GM19467 (cell line): ENCODE data around the gene CFAP46.
"Not testable (repeated sequence)": the region's sequence is repeated elsewhere in the genome, so short reads cannot be mapped to it uniquely, and the experiment has no call there.

Experiments used
- ATAC-seq: cut with Tn5 transposase; IDR thresholded peaks from one replicate; pipeline ENCODE4 v1.9.1; 2021; ENCODE audit warnings: mild to moderate bottlenecking, moderate library complexity; ENCODE audit not compliant: unreplicated experiment

The CFAP46 gene

DNA sequence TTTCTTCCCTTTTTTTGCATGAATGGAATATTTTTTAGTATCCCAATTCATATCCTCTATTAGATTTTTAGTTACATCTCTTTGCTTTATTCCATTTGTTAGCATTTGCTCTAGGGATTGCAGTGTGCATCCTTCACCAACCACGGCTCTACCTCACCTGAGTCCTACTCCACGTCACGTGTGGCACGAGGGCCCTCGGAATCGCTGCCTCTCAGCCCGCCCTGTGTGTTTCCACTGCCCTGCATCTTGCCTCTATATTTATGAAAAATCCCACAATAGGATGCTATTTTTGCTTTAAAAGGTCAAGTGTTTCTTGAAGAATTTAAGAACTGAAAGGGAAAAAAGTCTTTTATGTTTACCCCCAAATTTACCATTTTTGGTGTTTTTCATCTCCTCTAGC is 41.0 kb downstream of the CFAP46 start:
- ATAC-seq = no peak

DNA sequence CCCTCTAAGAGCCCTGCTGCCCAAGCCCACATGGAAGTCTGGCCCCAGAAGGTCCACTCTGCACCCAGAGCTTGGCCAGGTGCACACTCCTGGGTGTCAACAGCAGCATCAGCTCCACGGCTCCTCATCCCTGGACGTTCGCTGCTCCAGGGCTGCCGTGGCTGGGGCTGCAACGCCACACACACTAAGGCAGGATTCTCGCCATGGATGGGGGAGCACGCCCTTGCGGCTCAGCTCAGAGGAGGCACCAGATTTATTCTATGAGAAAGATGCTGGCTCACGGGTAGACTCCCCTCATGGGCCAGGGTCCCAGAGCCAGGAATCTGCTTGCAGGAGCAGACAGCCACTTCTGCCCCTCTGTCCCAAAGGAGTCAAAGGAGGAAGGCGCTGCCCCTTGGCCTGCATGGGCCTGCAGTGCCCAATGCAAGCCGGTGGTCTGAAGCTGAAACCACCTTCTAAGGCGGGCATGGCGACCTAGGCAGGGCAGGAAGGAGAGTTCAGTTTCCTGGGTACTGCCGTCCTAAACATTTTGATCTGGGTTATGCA is 42.1 kb downstream of the CFAP46 start:
- no peak for ATAC-seq

DNA sequence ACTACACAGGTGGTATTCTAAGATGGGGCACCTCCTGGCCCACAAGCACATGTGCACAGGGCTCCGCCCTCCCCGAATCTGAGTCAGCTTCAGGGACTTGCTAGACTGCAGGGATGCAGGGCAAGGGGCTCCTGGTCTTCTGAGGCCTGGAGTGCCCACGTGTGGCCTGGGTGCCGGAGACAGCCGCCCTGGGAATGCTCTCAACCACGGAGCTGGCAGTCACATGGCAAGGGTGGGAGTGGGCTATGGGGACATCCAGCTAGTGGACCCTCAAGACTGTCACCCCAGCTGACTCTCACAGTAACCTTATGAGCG is 42.7 kb downstream of the CFAP46 start:
- ATAC-seq = no peak

DNA sequence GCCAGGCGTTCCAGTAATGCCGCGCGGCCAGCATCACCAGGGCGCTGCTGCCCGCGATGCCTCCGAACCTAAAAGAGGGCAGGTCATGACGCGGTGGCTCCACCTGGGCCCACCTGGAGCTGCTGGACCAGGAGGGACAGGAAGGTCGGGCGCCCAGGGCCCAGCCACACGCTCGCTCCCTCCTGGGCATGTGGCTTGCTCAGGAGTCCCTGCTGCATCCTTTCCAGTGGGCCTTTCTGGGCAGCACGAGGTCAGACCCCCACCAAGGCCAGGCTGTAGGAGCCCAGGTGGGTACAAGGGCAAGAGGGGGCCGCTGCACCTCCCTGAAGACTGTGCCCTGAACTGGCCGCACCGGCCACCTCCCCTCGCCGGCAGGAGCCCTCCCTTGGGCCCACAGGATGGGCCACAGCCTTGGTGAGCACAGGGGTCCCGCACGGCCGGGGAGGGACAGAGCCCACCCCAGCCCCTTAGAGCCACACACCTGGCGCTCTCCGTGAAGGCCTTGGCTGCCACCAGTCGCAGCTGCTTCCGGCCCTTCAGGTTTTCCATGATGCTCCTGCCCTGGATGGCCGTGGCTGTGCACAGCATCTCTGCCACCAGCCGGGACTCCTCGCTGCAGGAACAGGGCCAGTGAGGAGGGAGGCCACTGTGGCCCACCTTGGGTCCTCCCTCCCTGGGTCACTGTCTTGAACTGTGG is 43.2 kb downstream of the CFAP46 start:
- no peak for ATAC-seq

DNA sequence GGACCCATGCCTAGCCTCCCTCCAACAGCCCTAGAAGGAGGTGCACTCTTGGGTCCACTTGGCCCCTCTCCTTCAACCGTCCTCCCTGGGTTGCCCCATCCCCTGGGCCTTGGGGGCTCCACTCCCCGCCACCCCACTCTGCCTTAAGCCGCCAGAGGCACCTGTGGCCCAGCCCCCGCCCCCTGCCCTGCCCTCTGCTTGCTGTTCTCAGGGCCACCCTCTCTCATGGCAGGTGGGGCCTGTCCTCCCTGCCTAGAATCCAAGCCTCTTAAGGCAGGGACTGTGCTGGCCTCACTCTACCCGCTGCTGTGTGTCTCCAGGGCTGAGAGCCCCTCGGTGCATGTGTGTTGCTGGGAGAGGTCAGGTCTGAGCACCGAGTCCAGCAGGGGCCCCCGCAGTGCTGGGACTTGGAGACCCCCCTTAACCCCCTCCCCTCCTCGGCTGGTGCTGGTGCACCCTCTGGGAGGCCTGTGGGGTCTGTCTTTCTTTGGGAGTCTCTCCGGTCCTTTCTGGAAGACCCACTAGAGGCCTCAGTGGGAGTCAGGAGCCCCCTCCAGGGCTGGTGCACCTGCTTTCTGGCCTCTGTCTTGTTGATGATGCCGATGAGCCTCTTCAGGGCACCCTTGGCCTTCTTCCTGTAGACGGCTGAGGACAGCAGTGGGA is 43.8 kb downstream of the CFAP46 start:
- ATAC-seq = no peak

DNA sequence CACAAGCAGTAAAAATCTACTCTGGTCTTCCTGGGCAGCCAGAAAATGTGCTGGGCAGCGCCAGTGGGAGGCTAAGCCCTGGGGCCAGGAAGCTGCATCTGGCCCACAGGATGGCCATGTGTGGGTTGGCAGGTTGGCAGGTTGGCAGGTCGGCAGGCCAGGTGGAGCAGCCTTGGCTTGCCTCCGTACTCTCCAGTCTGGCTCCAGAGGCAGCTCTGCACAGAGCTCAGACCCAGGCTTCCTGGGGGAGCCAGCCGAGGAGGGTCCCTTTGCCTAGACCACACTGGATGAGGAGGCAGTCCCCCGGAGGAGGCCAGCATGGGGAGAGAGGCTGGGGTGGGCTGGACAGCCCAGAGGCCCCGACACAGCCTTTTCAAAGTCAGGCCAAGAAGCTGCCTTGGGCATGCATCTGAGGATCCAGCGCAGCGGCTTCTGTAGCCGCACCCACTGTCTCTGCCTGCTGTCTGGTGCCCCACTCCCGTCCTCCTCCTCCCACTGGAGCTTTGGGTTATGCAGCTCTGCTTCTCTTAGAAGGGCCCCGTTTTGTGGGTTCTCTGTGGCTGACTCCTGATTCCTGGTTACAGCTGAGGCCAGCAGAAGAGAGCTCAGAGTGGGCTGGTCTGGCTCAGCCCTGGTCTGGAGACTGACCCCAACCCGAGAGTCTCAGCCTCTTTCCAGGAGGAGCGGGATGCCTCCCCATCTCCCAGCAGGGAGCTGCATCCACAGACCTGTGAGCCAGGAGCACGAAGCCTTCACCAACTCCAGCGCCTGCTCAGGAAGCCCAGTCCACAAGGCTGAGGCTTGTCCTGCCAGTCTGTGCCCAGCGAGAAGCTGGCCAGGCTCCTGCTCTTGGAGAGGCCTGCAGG is 44.6 kb downstream of the CFAP46 start:
- ATAC-seq = no peak

DNA sequence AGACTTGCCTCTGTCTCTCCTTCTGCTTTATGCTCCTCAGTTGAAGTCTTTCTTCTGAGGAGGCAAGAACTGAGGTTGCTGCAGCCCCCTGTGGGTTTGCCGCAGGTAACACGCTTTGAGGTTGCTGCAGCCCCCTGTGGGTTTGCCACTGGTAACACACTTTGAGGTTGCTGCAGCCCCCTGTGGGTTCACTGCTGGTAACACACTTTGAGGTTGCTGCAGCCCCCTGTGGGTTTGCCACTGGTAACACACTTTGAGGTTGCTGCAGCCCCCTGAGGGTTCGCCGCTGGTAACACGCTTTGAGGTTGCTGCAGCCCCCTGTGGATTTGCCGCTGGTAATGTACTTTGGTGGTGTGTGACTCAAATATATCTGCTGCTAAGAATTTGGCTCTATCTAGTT is 48.6 kb downstream of the CFAP46 start:
- ATAC-seq = not testable (repeated sequence)

DNA sequence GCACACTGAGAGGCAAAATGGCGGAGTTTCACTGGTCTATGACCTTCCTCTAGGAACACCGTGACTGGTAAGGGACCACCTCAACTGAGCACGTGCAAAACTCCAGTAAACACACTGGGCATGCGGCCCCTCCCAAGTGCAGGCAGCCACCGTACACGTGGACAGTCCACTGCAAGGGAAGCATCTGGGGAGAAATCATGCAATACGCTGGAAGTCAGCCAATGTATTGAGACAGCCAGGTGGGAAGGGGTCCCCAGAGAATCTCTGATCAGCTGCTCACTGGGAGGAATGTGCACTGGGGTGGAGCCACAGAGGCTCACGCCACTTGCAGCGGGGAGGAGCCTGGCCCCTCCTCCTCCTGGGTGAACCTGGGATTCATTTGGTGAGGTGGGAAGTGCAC is 49.3 kb downstream of the CFAP46 start:
- ATAC-seq = no peak

DNA sequence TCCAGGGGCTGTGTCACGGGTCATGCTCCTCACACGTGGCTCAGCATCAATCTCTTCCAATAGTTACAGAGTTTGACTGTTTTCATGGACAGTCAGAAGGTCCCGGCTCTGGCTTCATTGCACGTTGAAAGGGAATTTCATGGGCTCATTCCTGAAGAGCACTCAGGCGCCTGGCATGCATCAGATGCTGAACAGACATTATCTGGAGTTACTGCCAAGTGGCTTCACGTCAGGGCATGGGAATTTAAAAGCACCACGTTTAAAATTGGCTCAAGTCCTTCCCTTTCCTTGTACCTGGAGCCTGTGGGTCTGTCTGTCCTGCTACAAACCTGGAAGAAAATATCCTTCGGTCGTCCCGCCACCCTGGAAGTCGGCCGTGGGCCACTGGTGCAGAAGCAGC is 50.4 kb downstream of the CFAP46 start:
- no peak for ATAC-seq

DNA sequence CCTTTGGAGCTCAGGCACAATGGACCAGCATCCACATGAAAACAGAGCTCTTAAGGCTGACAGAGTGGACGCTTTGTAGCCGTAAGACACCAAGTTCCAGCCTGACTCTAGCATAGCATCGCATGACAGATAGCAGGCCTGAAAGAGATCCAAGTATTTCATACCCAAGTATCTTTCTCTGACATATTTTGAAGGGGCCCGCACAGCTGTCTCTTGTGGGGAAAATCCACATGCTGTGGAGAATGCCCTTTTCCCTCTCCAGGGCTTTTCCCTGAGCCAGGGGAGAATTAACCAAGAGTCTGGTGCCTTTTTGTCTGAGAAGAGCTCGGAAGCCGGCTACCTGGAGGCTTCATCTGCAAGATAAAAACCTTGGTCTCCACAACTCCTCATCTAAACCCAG is 51.0 kb downstream of the CFAP46 start:
- no peak for ATAC-seq

DNA sequence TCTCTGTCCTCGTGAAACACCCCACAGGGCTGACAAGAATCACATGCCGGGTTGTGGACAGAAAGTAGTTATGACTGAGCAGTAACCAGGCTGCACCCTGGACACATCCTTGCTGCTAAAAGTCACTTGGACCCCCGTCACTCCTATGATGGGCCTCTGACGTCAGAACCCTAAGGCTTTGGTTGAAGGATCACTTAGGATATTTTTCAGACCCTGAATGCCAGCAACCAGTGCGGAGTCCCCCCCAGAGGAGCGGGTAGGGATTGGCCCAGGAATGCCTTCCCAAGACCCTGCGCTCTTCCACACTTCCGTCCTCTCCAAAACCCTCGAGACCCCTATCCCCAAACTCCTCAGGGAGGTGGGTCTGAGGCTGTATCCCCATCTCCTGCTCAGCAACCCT is 52.1 kb downstream of the CFAP46 start:
- no peak for ATAC-seq

DNA sequence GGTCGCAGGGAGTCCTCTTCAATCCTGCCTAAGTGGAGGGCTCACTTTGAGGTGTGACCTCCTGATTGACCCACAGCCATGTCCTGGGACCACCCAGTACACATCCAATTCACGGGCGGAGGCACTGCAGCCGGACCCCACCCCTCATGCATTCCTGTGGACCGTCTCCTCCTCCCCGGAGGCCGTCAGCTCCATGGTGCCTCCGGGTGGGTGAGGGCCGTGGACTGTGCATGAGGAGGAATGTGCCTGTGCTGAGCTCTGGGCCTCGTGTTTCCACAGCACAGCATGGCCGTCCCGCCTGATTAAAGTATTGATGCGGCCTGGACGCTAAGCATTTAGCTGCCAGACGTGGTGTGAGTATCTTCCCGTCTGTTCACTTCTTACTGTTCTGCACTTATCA is 52.8 kb downstream of the CFAP46 start:
- no peak for ATAC-seq

DNA sequence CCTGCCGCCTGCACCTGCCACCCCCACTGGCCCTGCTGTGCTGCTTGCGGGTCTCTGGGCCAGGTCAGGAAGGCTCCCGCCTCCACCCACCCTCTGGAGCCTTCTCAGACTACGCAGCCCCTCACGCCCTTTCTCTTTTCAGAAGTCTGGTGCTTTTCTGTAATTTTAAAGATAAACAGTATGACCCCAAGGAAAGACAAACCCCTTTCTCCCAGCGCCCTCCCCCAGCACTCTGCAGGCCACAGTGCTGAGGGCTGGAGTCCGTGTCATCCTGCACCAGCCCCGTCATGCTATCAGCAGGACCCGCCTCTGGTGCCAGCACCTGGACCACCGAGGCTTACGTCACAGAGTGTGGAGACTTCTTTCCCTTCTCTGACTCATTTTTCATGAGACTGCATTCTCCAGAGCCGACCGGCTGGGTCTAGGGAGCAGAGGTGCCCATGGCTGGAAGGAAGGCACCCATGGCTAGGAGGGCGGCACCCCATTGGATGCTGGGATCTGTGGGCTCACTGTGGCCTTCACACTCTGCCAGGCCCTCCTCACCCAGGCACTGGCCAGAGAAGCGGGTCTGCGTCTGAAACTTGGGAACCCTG is 53.4 kb downstream of the CFAP46 start:
- ATAC-seq = no peak

DNA sequence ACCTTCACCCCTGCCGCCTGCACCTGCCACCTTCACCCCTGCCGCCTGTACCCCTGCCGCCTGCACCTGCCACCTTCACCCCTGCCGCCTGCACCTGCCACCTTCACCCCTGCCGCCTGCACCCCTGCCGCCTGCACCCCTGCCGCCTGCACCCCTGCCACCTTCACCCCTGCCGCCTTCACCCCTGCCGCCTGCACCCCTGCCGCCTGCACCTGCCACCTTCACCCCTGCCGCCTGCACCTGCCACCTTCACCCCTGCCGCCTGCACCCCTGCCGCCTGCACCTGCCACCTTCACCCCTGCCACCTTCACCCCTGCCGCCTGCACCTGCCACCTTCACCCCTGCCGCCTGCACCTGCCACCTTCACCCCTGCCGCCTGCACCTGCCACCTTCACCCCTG is 53.9 kb downstream of the CFAP46 start:
- ATAC-seq = not testable (repeated sequence)

DNA sequence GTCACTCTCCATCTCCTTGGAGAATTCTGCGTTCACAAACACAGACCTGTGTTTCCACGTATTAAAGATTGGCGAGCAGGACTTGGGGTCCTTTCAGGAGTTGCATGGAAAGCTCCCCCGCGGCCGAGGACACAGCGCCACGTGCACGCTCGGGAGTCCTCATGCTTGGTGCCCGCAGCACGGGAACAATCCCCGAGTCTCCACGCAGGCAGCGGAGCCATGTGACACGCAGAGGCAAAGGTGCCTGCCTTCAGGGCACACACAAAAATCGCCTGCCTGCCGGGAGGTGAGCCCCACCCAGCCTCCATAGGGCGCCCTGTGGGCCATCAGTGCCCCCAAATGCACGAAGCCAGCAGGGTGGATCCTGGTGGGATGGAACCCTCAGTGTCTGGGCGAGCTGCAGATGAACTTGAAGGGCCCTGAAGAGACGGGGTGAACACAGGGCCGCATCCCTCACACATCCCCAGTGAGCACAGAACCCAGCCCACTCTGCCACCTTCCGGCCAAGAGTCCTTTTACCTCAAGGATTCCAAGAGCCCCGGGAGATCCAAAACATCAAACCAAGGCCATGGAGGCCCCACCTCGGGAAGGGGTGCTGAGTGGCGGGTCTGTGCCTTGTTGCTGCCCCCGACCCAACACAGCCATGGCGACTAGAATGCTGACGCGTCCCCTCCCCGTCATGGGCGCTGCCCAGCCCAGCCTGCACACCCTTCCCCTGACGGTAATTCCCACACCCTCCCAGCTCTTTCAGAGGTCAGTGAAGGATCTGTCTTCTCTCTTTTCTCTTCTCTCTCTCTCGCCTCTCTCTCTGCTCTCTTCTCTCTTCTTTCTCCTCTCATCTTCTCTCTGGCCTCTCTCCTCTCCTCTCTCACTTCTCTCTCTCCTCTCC is 55.9 kb downstream of the CFAP46 start:
- no peak for ATAC-seq

DNA sequence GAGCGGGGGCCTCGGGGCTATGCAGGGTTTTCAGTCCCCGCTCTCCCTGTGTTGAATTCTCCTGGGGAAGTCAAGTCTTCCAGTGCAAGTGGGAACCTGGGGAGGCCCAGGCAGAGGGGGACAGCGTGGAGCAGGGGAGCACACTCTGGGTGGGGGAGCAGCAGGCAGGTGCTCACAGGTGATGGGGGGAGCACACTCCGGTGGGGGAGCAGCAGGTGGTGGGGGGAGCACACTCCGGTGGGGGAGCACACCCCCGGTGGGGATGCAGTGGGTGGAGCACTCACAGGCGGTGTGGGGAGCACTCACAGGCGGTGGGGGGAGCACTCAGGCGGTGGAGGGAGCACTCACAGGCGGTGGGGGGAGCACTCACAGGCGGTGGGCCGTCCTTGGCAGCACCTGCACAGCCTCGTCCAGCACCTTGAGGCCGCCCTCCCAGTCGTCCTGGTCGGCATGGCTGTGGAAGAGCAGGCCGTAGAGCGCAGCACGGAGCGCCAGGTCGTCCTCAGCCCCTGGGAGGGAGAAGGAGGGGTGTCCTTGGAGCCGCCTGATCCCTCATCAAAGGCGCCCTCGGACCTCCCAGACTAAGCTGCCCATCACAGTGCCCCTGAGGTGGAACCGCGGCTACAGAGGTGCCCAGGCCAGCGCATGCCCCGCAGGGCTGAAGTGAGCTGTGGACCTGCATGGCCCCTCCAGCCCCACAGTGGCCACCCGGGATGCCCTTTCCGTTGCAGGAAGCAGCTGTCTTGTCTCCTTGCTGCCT is 56.7 kb downstream of the CFAP46 start:
- ATAC-seq = no peak

DNA sequence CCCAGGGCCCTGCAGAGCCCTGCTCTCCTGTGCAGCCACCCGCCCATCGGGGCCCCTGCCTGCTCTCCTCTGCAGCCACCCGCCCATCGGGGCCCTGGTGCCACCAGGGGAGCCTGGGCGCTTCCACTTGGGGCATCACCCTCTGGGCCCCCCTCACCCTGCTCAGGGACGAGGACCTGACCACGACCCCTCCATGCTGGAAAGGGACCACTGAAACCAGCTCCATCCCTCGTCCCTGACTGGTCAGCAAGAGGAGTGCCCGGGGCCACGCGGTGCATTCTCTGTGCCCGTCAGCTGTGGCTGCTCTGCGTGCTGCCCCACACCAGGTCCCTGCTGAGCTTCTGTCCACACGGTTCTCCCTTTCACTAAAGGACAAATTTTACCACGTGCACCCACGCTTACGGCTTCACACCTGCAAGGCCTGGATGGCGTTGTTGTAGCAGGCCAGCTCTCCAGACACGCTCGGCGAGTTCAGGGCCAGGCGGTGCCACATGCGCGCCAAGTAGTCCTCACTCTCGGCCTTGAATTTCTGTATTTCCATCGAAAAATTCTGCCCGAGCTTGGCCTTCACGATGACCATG is 57.6 kb downstream of the CFAP46 start:
- ATAC-seq = no peak

DNA sequence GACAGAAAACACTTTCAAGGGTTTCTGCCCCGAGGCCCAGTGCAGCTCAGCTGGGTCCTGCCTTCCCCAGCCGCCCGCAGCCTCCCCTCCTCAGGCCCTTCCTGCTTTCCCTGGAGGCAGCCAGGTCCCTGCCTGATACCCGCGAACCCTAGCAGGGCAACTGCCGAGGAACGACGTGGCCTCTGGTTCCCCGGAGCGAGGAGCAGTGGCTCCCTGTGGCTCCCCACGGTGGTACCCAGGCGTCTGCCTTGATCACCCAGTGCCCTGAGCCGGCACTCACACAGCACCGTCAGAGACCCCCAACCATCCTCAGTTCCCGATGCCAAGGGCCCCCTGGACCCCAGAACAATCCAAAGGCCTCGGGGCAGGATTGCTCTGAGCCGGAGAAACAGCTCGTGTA is 58.3 kb downstream of the CFAP46 start:
- ATAC-seq = no peak

DNA sequence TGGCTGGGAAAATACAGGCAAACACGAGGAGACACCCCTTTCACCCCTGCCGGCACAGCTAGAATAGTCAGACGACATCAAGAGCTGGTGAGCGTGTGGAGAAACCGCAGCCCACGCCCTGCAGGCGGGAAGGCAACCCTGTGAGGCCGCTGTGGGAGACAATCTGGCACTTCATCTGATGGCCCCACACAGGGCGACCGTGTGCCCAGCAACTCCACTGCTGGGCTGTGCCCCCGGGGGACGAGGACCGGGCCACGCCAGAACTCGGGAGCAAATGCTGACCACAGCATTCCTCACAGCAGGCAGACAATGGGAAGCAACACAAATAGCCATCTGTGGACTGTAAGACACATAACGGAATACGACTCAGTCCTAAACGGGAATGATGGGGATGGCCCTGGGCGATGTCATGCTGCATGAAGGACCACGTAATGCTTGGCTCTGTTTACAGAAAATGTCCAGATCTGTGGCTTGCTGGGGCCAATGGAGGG is 58.9 kb downstream of the CFAP46 start:
- ATAC-seq = no peak
